Measurements from ENCODE around the gene CAMKK2. TPM values are rescaled to one million over a fixed set of nuclear protein-coding genes. Genes with fewer than 3 reads are reported as not detected.
"Not testable (repeated sequence)": the region's sequence is repeated elsewhere in the genome, so short reads cannot be mapped to it uniquely, and the experiment has no call there.

CAMKK2 gene
- total and polyA plus RNA-seq, 9 of the 15 experiments (the other 6 are each of a cell fraction or from before 2014, with no cell fraction given) = 4.3 to 32.0 (median 18.2) TPM

GRCh38 chr12:121299662-121300061 is 3.2 kb upstream of the CAMKK2 start (continued):
- peak; percentile 97 for TF ChIP-seq ZBTB40 (IDR thresholded peaks at IDR 0.05)
- peak; percentile 95 for TF ChIP-seq ZBTB40 (CRISPR knock-in tag; IDR thresholded peaks at IDR 0.05)
- TF ChIP-seq HOMEZ (CRISPR knock-in tag; IDR thresholded peaks at IDR 0.05) = no peak
- TF ChIP-seq ZNF121 (CRISPR knock-in tag; conservative IDR thresholded peaks at IDR 0.05) = no peak

GRCh38 chr12:121298411-121298810 is 1.9 kb upstream of the CAMKK2 start:
- H3K36me3 ChIP-seq (ENCODE audit: control insufficient read depth, insufficient read depth, low read length); H3K4me2 ChIP-seq (ENCODE audit: insufficient read depth, low read length); in situ Hi-C loops (cut with MboI); ATAC-seq; H3K27me3 ChIP-seq (ENCODE audit: control insufficient read depth in 2 of 2, insufficient read depth in 2 of 2, low read length in 2 of 2); FAIRE-seq; H3K9me1 ChIP-seq (ENCODE audit: control insufficient read depth, insufficient read depth, low read length); H3K9ac ChIP-seq (ENCODE audit: insufficient read depth in 1 of 2, low read depth in 2 of 2, low read length in 2 of 2); H3K9me3 ChIP-seq (replicated peaks; ENCODE audit: control insufficient read depth, insufficient read depth, low read depth, low read length); H2AFZ ChIP-seq (ENCODE audit: low read depth, low read length); intact Hi-C loops (cut with micrococcal nuclease); DNase-seq (ENCODE audit: extremely low read depth in 1 of 4, low spot score in 3 of 4); H3K4me3 ChIP-seq; CTCF ChIA-PET (ENCODE audit: low intra/inter-chr PET ratio); BruUV-seq (replicated peaks); H3K27ac ChIP-seq (ENCODE audit: extremely low read depth, low read depth, low read length); H4K20me1 ChIP-seq (replicated peaks; ENCODE audit: control insufficient read depth, insufficient read depth, low read length): not testable (repeated sequence)
- 97% methylated on average over 10 of the region's 13 CpGs for WGBS (ENCODE audit: insufficient coverage, low coverage, missing lambda C conversion rate)
- POLR2A ChIA-PET = interaction anchor here (1.9 kb wide), 1 partner anchor 13 kb away, joined by 7 read pairs; no protein-coding TSS in a partner anchor
- peaks cover 29% of the 10 kb centered on the region for H3K79me2 ChIP-seq (ENCODE audit: control insufficient read depth, insufficient read depth, low read length)
- peaks cover 12 to 22% of the 10 kb centered on the region in 2 experiments; a peak in 4 of 5 replicates for H3K4me1 ChIP-seq (replicated peaks in 1 of 2; ENCODE audit: control insufficient read depth in 2 of 2, insufficient read depth in 2 of 2, low read length in 2 of 2)

All from K562 (cell line).